ENCODE results near the gene FRS2.

Gene FRS2

DNA sequence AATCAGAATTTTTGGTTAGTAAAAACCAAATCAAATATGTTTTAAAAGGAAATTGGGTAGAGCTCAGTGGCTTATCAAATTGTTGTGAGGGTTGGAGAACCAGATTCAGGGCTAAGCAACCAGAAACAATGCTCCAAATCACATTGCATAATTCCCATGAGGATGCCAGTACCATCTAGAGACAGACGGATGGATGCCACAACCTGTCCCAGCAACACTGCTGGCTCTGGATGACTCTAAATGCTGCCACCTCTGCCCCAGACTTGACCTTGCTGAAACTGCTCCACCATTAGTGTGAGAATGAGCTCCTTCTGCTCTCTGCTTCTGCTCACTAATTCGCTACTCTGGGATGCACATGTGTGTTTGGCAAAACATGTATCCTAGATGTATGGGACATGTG lies 43.9 kb downstream of the FRS2 start:
- TF ChIP-seq, protein P1, sequence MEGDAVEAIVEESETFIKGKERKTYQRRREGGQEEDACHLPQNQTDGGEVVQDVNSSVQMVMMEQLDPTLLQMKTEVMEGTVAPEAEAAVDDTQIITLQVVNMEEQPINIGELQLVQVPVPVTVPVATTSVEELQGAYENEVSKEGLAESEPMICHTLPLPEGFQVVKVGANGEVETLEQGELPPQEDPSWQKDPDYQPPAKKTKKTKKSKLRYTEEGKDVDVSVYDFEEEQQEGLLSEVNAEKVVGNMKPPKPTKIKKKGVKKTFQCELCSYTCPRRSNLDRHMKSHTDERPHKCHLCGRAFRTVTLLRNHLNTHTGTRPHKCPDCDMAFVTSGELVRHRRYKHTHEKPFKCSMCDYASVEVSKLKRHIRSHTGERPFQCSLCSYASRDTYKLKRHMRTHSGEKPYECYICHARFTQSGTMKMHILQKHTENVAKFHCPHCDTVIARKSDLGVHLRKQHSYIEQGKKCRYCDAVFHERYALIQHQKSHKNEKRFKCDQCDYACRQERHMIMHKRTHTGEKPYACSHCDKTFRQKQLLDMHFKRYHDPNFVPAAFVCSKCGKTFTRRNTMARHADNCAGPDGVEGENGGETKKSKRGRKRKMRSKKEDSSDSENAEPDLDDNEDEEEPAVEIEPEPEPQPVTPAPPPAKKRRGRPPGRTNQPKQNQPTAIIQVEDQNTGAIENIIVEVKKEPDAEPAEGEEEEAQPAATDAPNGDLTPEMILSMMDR (IDR thresholded peaks at IDR 0.05; ENCODE audit: insufficient read depth, low read depth, low read length, missing control alignments): no peak
- DNase-seq (ENCODE audit: low read depth): no peak
- no peak overlapping the region for H3K4me3 ChIP-seq (ENCODE audit: low read length)

DNA sequence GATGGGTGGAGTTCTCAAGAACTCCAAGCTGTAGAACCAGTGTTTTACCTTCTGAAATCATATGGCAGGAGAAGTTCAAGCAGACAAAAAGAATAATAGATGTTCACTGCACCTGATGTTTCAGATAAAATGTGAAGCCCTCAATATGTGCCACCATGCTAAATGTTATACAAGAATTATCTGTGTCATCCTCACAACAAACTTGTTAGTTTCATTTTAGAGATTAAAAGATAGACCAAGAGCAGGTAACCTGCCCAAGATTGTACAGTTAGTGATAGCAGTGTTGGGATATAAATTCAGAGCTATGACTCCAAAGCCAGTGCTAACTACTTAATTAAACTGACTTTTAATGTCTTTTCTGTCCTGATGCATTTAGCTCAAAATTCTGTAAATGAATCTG lies 44.7 kb downstream of the FRS2 start:
- no peak overlapping the region for H3K4me3 ChIP-seq (ENCODE audit: low read length)
- no peak for DNase-seq (ENCODE audit: low read depth)
- TF ChIP-seq, protein P1 (IDR thresholded peaks at IDR 0.05; ENCODE audit: insufficient read depth, low read depth, low read length, missing control alignments): no peak

DNA sequence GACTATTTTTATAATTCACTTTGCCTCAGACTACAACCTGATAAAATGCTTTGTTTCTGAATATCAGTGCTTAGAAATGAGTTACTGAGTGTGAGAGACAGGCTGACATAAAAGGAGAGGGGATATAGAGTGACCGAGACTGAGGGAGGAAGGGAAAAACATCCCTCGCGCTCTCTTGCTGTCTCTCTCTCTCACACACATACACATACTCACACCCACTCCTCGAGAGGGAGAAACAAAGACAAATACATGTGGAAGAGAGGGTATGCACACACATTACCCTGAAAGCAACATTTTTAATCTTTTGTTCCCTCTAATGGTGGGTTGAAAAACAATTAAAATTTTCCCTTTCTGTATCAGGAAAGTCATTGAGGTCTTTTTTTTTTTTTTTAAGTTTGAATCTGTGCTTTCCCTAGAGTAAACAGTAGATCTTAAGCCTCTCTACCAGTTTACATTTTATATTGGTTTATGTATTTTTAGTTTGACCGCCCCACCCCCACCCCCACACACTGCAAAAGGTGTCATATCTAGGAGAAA lies 45.3 kb downstream of the FRS2 start:
- H3K4me3 ChIP-seq (ENCODE audit: low read length): no peak overlapping the region
- TF ChIP-seq, protein P1 (IDR thresholded peaks at IDR 0.05; ENCODE audit: insufficient read depth, low read depth, low read length, missing control alignments): no peak
- no peak for DNase-seq (ENCODE audit: low read depth)

DNA sequence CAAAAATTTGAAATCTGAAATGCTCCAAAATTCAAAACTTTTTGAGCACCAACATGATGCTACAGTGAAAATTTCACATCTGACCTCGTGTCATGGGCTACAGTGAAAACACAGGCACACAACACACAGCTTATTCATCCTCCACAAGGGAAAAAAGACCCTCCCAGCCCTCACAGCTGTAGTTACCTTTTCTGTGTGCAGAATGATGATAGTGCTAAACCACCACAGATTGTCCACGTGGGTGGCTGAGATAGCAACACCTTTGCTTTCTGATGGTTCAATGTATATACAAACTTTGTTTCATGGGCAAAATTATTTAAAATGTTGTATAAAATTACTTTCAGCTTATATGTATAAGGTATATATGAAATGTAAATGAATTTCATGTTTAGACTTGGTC lies 46.8 kb downstream of the FRS2 start:
- DNase-seq (ENCODE audit: low read depth): no peak
- no peak overlapping the region for H3K4me3 ChIP-seq (ENCODE audit: low read length)
- TF ChIP-seq, protein P1 (IDR thresholded peaks at IDR 0.05; ENCODE audit: insufficient read depth, low read depth, low read length, missing control alignments): no peak

- TF ChIP-seq, protein P1 (IDR thresholded peaks at IDR 0.05; ENCODE audit: insufficient read depth, low read depth, low read length, missing control alignments): no peak
- no peak for DNase-seq (ENCODE audit: low read depth)
- H3K4me3 ChIP-seq (ENCODE audit: low read length): no peak overlapping the region
Observed at GRCh38 chr12:69517406-69517805, 47.2 kb downstream of the FRS2 start.

- no peak for DNase-seq (ENCODE audit: low read depth)
- TF ChIP-seq, protein P1 (IDR thresholded peaks at IDR 0.05; ENCODE audit: insufficient read depth, low read depth, low read length, missing control alignments): no peak
- H3K4me3 ChIP-seq (ENCODE audit: low read length): no peak overlapping the region
Observed at GRCh38 chr12:69519871-69520270, 49.7 kb downstream of the FRS2 start.
